Chondrocyte (in vitro differentiated cells): ENCODE measurements around the gene YIPF1. TPM values are rescaled to one million over a fixed set of nuclear protein-coding genes. Genes with fewer than 3 reads are reported as not detected.

Experiments
- DNase-seq: peaks from one replicate; pipeline ENCODE4 v3.0.0; 2021; ENCODE audit warnings: mixed read lengths, low spot score
- H3K27ac Mint-ChIP-seq: one replicate; pipeline ENCODE4 v1.8.0; 2021; ENCODE audit warnings: mild to moderate bottlenecking, moderate library complexity, mixed read lengths; ENCODE audit not compliant: unreplicated experiment
- H3K27me3 Mint-ChIP-seq: 2 replicates; pipeline ENCODE4 v1.8.0; 2021; ENCODE audit warnings: low read depth, mixed read lengths
- H3K36me3 Mint-ChIP-seq: 2 replicates; pipeline ENCODE4 v1.8.0; 2021; ENCODE audit warnings: low read depth, mixed read lengths
- H3K4me1 Mint-ChIP-seq: 2 replicates; pipeline ENCODE4 v1.8.0; 2021; ENCODE audit warnings: low read depth, mild to moderate bottlenecking, mixed read lengths
- H3K4me3 Mint-ChIP-seq: one replicate; pipeline ENCODE4 v1.8.0; 2021; ENCODE audit warnings: mild to moderate bottlenecking, moderate library complexity, mixed read lengths; ENCODE audit not compliant: unreplicated experiment
- H3K9me3 Mint-ChIP-seq: 2 replicates; pipeline ENCODE4 v1.8.0; 2021; ENCODE audit warnings: low read depth, mixed read lengths
- CTCF ChIP-seq: fragments of 200-600 bp; sonication (generic); IDR thresholded peaks from 2 replicates; pipeline ENCODE4 v1.5.0; 2021; ENCODE audit warnings: antibody characterized with exemption, mild to moderate bottlenecking, moderate library complexity
- total RNA-seq: library from RNA; stranded (reverse); gene quantifications from 3 replicates; pipeline ENCODE4 v1.2.1, GENCODE V29; 2021

Gene YIPF1
- total RNA-seq, 1 donor from 2014 or later = 18.1 TPM

- Mint-ChIP-seq H3K36me3 (peaks cover 6% of the 10 kb centered on the region), H3K4me1 (no peaks in the 10 kb centered on the region), H3K27ac (no peak overlapping the region), H3K27me3 (no peaks in the 10 kb centered on the region), H3K4me3 (no peak overlapping the region), H3K9me3 (no peaks in the 10 kb centered on the region)
- TF ChIP-seq CTCF = no peak
- DNase-seq = no peak
These were observed 23.9 kb upstream of the YIPF1 start for GRCh38 chr1:53913352-53914033.

GRCh38 chr1:53911442-53911841 is 21.8 kb upstream of the YIPF1 start:
- Mint-ChIP-seq H3K27ac (no peak overlapping the region), H3K4me1 (no peaks in the 10 kb centered on the region), H3K36me3 (peaks cover 6% of the 10 kb centered on the region), H3K27me3 (no peaks in the 10 kb centered on the region), H3K9me3 (no peaks in the 10 kb centered on the region), H3K4me3 (no peak overlapping the region)
- TF ChIP-seq CTCF = no peak
- DNase-seq = no peak

- no peak for DNase-seq
- no peaks in the 10 kb centered on the region for H3K4me1 Mint-ChIP-seq
- no peaks in the 10 kb centered on the region for H3K27me3 Mint-ChIP-seq
- no peak for TF ChIP-seq CTCF
- peaks cover 2% of the 10 kb centered on the region for H3K36me3 Mint-ChIP-seq
- H3K27ac Mint-ChIP-seq = no peak overlapping the region
- no peaks in the 10 kb centered on the region for H3K9me3 Mint-ChIP-seq
- no peak overlapping the region for H3K4me3 Mint-ChIP-seq
These were observed 20.3 kb upstream of the YIPF1 start for GRCh38 chr1:53909946-53910345.

GRCh38 chr1:53906121-53906520 is 16.5 kb upstream of the YIPF1 start:
- H3K27ac Mint-ChIP-seq = no peak overlapping the region
- TF ChIP-seq CTCF = no peak
- no peak for DNase-seq

GRCh38 chr1:53905509-53905908 is 15.9 kb upstream of the YIPF1 start:
- Mint-ChIP-seq H3K27ac (no peak overlapping the region), H3K4me1 (peaks cover 23% of the 10 kb centered on the region), H3K27me3 (no peaks in the 10 kb centered on the region), H3K36me3 (no peaks in the 10 kb centered on the region), H3K9me3 (no peaks in the 10 kb centered on the region), H3K4me3 (no peak overlapping the region)
- no peak for DNase-seq
- TF ChIP-seq CTCF = no peak

More at GRCh38 chr1:53906121-53906520, 16.5 kb upstream of the YIPF1 start:
- Mint-ChIP-seq H3K36me3 (no peaks in the 10 kb centered on the region), H3K4me1 (peaks cover 23% of the 10 kb centered on the region), H3K4me3 (no peak overlapping the region), H3K9me3 (no peaks in the 10 kb centered on the region), H3K27me3 (no peaks in the 10 kb centered on the region)
